Medulla oblongata (tissue), 1 donor: ENCODE measurements around the gene RTF2.
A peak's percentile ranks its signal among the peaks of the same experiment; 100 is the strongest.
"Not testable (repeated sequence)": the region's sequence is repeated elsewhere in the genome, so short reads cannot be mapped to it uniquely, and the experiment has no call there.

Experiments used
- DNase-seq: peaks from one replicate; pipeline ENCODE4 v3.0.0-alpha.2; 2015; ENCODE audit errors: extremely low spot score

RTF2 gene

GRCh38 chr20:56542489-56543030 is 74.1 kb downstream of the RTF2 start:
- DNase-seq = no peak

GRCh38 chr20:56551571-56551970 is 83.1 kb downstream of the RTF2 start:
- DNase-seq = no peak

DNA sequence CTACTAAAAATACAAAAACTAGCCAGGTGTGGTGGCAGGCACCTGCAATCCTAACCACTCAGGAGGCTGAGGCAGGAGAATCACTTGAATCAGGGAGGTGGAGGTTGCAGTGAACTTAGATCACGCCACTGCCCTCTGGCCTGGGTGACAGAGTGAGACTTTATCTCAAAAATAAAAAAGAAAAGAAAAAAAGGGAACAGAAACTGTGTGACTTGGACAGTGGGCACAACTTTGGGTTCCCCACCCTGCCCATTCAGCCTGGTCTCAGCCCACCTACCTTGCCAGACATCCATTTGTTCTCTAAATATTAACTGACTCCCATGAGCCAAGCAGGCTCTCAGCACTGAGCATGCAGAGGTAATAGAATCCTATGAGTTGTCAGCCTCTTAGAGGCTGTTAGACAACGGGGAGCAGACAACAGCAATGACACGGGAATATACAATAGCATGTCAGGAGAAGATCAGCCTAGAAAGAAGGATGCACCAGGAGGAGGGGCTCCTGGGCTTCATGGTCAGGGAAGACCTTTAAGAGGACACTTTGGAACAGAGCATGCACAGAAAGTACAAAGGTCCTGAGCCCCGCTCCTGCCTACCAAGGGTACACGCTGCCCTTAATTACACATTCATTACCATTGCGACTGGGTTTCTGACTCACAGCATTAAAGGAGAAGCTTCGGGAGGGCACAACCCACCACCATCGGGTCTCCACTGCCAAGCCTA is 84.6 kb downstream of the RTF2 start:
- no peak for DNase-seq

- peak; percentile 72 for DNase-seq
Observed at GRCh38 chr20:56554869-56555268, 86.4 kb downstream of the RTF2 start.

DNA sequence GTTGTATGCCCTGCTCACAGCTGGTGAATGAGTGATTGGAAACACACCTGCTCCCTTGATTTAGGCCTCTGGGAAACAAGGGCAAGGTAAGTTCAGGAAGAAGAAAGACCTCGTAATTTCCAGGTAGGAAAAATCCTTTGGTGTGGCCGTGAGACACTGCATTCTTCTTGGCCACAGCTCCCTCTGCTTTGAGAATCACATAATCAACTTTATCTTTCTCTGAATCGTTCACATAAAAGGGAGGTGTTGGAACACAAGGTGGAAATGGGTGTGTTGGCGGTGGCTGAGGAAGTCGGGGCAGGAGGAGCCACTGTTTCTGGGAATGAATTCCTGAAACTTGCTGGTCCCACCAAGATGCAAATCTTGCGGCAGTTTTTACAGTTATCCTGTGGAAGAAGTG is 90.5 kb downstream of the RTF2 start:
- no peak for DNase-seq

DNA sequence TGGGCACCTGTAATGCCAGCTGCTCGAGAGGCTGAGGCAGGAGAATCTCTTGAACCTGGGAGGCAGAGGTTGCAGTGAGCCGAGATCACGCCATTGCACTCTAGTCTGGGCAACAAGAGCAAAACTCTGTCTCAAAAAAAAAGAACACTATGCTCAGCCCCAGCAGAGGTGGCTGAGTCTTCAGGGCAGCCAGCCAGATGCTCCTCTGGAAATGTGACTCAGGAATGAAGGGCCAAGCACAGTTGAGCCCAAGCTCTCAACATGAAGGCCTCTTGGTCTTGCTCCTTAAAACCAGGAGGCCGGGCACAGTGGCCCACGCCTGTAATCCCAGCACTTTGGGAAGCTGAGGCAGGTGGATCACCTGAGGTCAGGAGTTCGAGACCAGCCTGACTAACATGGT is 96.1 kb downstream of the RTF2 start:
- DNase-seq = not testable (repeated sequence)

DNA sequence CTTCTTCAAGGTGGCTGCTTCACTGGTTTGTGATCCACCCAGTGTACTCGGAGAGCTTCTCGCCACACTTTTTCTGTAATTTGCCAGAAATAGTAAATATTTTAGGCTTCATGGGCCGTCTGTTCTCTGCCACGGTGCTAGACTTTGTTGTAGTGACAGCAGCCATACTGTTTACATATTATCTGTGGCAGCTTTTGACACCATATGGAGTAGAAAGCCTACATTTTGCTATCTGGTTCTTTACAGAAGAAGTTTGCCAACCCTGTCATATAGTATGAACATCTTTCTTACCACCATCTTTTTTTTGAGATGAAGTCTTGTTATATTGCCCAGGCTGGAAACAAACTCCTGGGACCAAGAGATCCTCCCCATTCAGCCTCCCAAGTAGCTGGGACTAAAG is 97.1 kb downstream of the RTF2 start:
- no peak for DNase-seq

DNA sequence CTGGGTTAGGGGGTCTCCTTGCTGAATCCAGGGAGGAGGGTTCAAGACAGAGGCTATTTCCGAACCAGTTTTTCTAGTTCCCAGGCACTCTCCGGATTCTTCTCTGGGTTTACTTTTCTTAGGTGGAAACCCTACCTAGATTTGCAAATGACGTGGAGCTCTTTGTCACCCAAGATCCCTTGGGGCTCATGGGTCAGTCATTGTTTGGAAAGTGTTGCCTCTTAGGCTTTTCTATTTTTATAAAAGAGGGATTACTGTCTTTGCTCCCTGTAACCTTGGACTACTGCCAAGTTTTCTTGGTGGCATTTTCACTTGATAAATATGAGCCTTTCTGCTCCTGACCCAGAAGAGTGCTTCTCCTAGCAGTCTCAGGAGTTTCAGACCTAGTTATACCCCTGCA is 98.2 kb downstream of the RTF2 start:
- DNase-seq = no peak
